Gastroesophageal sphincter (tissue), 4 donors: ENCODE measurements around the gene SRM. TPM values are rescaled to one million over a fixed set of nuclear protein-coding genes. Genes with fewer than 3 reads are reported as not detected.

Experiments used
- ATAC-seq: fragments of 150-250 bp; one replicate; pipeline ENCODE4 v1.9.1; 2016; ENCODE audit warnings: mild to moderate bottlenecking, moderate library complexity
- H3K27ac ChIP-seq, 4 donors: fragments of 200-600 bp; sonication (generic) in 3 of 4; 1 replicate in 3 of 4; 2 replicates in 1 of 4; pipeline ENCODE4 v1.5.1; 2016 to 2019
- H3K27me3 ChIP-seq: fragments of 200-600 bp; sonication (generic); one replicate; pipeline ENCODE4 v1.5.1; 2019
- H3K36me3 ChIP-seq, 2 donors: fragments of 200-600 bp; sonication (generic); one replicate each; pipeline ENCODE4 v1.5.1; 2019; ENCODE audit warnings: control low read depth in 1 of 2
- H3K4me1 ChIP-seq, 3 donors: fragments of 200-600 bp; sonication (generic); 1 replicate in 2 of 3; 2 replicates in 1 of 3; pipeline ENCODE4 v1.5.1; 2016 to 2019; ENCODE audit warnings: control low read depth in 2 of 3
- H3K4me3 ChIP-seq, 2 donors: fragments of 200-600 bp; sonication (generic); one replicate each; pipeline ENCODE4 v1.5.1; 2019; ENCODE audit warnings: mild to moderate bottlenecking in 1 of 2, moderate library complexity in 1 of 2
- H3K9me3 ChIP-seq, 3 donors: fragments of 200-600 bp; sonication (generic); one replicate each; pipeline ENCODE4 v1.5.1; 2017 to 2019; ENCODE audit warnings: control low read depth in 2 of 3
- CTCF ChIP-seq, 4 experiments: fragments of 200-600 bp in 2 of 4; fragments of 450-650 bp in 2 of 4; sonication (generic) in 1 of 4; IDR thresholded peaks; one replicate each; pipeline ENCODE4 v1.5.1; 2017 to 2019; ENCODE audit warnings: antibody characterized with exemption in 4 of 4, mild to moderate bottlenecking in 2 of 4, moderate library complexity in 2 of 4
- EP300 ChIP-seq: sonication (generic); formaldehyde crosslinking; IDR thresholded peaks from one replicate; pipeline ENCODE4 v1.6.1; 2017; ENCODE audit warnings: antibody characterized with exemption, mild to moderate bottlenecking
- POLR2A ChIP-seq, 2 donors: fragments of 450-650 bp; IDR thresholded peaks; one replicate each; pipeline ENCODE4 v1.6.1; 2017; ENCODE audit warnings: antibody characterized with exemption in 2 of 2, mild to moderate bottlenecking in 2 of 2, moderate library complexity in 1 of 2
- POLR2AphosphoS5 ChIP-seq: sonication (generic); formaldehyde crosslinking; IDR thresholded peaks from one replicate; pipeline ENCODE4 v1.6.1; 2017; ENCODE audit warnings: antibody characterized with exemption
- WGBS, 2 donors: methylation state at CpG; one replicate each; pipeline ENCODE4 v1.1.5; 2018; ENCODE audit warnings: low coverage in 1 of 2; 5-methylcytosine and 5-hydroxymethylcytosine counted together
- total RNA-seq, 4 donors: library from RNA; depleted of rRNA; stranded (reverse); fragments of >200 nt; gene quantifications; one replicate each; pipeline ENCODE4 v1.1.0, GENCODE V29; 2016

The SRM gene
- total RNA-seq, 4 donors from 2014 or later, result 29.3 to 54.0 (median 34.1) TPM

- whole genome bisulfite sequencing, 2 donors, result 0% methylated on average over 2 of the region's 72 CpGs; no CpG with 5 or more reads in 1 of the 2 donors
- H3K27ac ChIP-seq, result peak overlapping the region in 3 of 4 donors; percentile 77 to 84 (median 84)
- TF ChIP-seq CTCF (IDR thresholded peaks at IDR 0.05), result no peak
- no peak for TF ChIP-seq EP300
- TF ChIP-seq POLR2AphosphoS5, result no peak
- TF ChIP-seq POLR2A (IDR thresholded peaks at IDR 0.05), result no peak
- peaks cover 0 to 36% (median 15%) of the 10 kb centered on the region in 3 donors for H3K4me1 ChIP-seq
- peak overlapping the region; percentile 51 to 96 for H3K4me3 ChIP-seq
- peaks cover 0 to 51% of the 10 kb centered on the region in 2 donors for H3K36me3 ChIP-seq
- peak; percentile 31 for ATAC-seq
- H3K9me3 ChIP-seq, result no peaks in the 10 kb centered on the region
- no peaks in the 10 kb centered on the region for H3K27me3 ChIP-seq
These were observed 457 bp downstream of the SRM start for GRCh38 chr1:11059155-11059967.

DNA sequence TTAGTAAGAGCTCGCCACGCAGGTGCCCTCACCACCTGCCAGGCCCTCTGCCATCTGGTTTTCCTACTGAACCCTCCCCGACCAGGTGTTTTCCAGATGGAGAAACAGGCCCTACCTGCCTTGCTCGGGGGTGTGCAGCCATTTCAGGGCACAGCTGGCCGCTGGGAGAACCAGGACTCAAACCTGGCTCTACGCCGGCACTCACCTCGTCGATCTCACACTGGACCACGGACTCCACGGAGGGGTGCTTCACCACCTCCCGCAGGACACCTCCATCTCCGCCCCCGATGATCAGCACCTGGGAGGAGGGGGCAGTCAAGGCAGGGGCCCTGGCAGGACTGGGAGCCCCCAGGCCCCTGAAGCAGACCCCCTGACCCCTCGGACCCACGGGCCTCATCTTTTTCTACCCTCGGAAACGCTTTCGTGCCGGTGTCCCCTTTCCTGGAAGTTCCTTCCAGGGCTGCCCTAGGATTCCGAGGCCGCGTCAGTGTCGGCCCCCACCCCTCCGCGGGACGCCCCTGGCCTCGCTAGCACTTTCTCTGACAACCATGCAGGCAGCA is 1.1 kb downstream of the SRM start:
- ATAC-seq, result no peak
- H3K9me3 ChIP-seq, result no peaks in the 10 kb centered on the region
- peak overlapping the region in 1 of 2 donors; percentile 96 for H3K4me3 ChIP-seq
- whole genome bisulfite sequencing, 2 donors, result 81% methylated on average over 5 of the region's 28 CpGs; no CpG with 5 or more reads in 1 of the 2 donors
- TF ChIP-seq EP300 (no peak), POLR2A (IDR thresholded peaks at IDR 0.05) (no peak), CTCF (IDR thresholded peaks at IDR 0.05) (no peak), POLR2AphosphoS5 (no peak)
- peaks cover 2% of the 10 kb centered on the region for H3K27me3 ChIP-seq
- H3K27ac ChIP-seq, result peak overlapping the region in 1 of 4 donors; percentile 84
- peaks cover 0 to 50% of the 10 kb centered on the region in 2 donors for H3K36me3 ChIP-seq
- peaks cover 0 to 36% (median 15%) of the 10 kb centered on the region in 3 donors for H3K4me1 ChIP-seq

- TF ChIP-seq POLR2AphosphoS5, result no peak
- TF ChIP-seq POLR2A (IDR thresholded peaks at IDR 0.05), result no peak
- Histone ChIP-seq H3K27ac (no peak overlapping the region), H3K4me1 (peaks cover 0 to 39% (median 15%) of the 10 kb centered on the region in 3 donors), H3K9me3 (no peaks in the 10 kb centered on the region), H3K36me3 (peaks cover 0 to 44% of the 10 kb centered on the region in 2 donors), H3K27me3 (peaks cover 8% of the 10 kb centered on the region), H3K4me3 (no peak overlapping the region)
- ATAC-seq, result no peak
- 83% methylated on average over 8 of the region's 14 CpGs; no CpG with 5 or more reads in 1 of the 2 donors for WGBS, 2 donors
These were observed 1.8 kb downstream of the SRM start for GRCh38 chr1:11058026-11058425.

GRCh38 chr1:11057477-11057876 is 2.3 kb downstream of the SRM start:
- Histone ChIP-seq H3K36me3 (peaks cover 0 to 43% of the 10 kb centered on the region in 2 donors), H3K4me1 (peaks cover 0 to 44% (median 15%) of the 10 kb centered on the region in 3 donors), H3K9me3 (no peaks in the 10 kb centered on the region), H3K27ac (no peak overlapping the region), H3K4me3 (no peak overlapping the region), H3K27me3 (peaks cover 14% of the 10 kb centered on the region)
- ATAC-seq, result no peak
- WGBS, 2 donors, result 60 to 92% methylated on average over 1 to 5 of the region's 8 CpGs
- TF ChIP-seq POLR2A (IDR thresholded peaks at IDR 0.05), result no peak
- TF ChIP-seq EP300, result no peak
- TF ChIP-seq POLR2AphosphoS5, result no peak
- no peak for TF ChIP-seq CTCF (IDR thresholded peaks at IDR 0.05)

- ATAC-seq, result no peak
- H3K27me3 ChIP-seq, result peaks cover 14% of the 10 kb centered on the region
- TF ChIP-seq POLR2A (IDR thresholded peaks at IDR 0.05), result no peak
- no peak for TF ChIP-seq POLR2AphosphoS5
- TF ChIP-seq EP300, result no peak
- TF ChIP-seq CTCF (IDR thresholded peaks at IDR 0.05), result no peak
- no peaks in the 10 kb centered on the region for H3K9me3 ChIP-seq
- no CpG with 5 or more reads among the region's 7 CpGs for WGBS, 2 donors
- H3K4me1 ChIP-seq, result peaks cover 0 to 38% (median 15%) of the 10 kb centered on the region in 3 donors
- no peak overlapping the region for H3K27ac ChIP-seq
- peaks cover 0 to 43% of the 10 kb centered on the region in 2 donors for H3K36me3 ChIP-seq
- H3K4me3 ChIP-seq, result no peak overlapping the region
These were observed 3.3 kb downstream of the SRM start for GRCh38 chr1:11056504-11056903.
